Superior temporal gyrus (tissue), 1 donor: ENCODE data around the gene PNLDC1.
"Not testable (repeated sequence)": the region's sequence is repeated elsewhere in the genome, so short reads cannot be mapped to it uniquely, and the experiment has no call there.

Experiments
- DNase-seq: peaks from one replicate; pipeline ENCODE4 v3.0.0-alpha.2; 2016; ENCODE audit errors: extremely low spot score

PNLDC1 gene

DNA sequence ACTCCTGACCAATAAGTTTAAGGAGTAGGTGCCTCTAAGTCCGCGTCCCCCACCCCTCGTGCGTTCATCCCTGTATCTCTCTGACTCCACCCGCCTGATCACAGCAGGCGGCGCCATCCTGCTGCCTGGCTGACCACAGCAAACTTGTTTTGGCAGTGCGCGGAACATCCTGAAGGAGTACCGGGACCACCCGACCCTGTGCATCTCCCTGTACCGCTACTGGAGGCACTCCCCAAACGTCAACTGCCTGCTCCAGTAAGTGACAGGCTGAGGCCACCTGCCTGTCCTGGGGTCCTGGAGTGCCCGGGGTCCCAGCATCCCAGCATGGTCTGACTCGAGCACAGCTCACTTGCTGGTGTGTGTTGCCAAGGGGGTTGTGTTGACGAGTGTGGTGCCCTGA lies 19.0 kb downstream of the PNLDC1 start:
- DNase-seq = no peak

DNA sequence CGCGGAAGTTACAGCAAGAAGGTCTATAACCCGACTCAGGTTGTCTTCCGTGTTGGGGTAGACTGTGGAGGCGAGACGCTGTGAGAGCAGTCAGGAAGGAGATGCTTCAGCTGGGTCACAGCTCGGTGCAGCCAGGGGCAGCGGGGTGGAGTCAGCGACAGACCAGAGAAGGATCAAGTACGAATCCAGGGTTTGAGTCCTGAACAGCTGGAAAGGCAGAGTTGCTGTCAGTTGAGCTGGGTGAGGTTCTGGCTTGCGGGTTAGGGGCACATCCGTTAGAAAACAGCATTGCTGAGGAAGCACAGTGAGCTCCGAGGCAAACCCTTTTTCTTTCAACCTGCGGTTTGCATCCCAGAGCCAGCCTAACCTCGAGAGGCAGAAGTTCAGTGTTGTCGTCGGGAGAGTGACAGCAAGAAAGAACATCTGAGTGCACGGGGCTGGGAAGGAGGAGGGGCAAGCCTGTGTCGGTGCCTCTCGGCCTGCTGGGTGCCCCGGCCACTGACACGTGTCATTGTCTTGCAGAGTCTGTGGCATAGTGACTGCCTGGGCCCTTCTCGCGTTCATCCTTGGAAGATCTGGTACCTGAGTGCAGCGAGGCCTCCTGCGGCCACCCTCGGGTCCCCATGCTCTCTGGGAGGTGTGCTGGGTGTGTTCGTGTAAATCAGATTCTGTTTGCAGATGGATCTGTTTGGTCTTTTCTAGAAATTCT lies 20.0 kb downstream of the PNLDC1 start:
- DNase-seq = no peak

DNA sequence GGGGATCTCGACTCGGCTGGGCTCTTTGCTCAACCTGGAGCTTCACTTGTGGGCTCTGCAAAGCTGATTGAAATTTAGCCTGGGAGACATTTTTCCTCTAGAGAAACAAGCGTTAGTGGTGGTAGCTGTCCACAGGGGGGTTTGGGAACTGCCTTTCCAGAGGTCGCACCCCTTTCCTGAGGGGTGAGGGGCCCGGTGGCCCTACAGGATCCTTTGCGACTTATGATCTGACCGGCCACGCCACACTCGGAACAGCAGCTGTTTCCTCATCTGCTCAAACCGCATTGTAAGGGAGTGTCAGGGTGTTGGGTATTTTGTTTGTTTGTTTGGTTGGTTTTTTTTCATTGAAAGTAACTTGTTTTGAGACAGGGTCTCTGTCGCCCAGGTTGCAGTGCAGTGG lies 21.0 kb downstream of the PNLDC1 start:
- DNase-seq = no peak

DNA sequence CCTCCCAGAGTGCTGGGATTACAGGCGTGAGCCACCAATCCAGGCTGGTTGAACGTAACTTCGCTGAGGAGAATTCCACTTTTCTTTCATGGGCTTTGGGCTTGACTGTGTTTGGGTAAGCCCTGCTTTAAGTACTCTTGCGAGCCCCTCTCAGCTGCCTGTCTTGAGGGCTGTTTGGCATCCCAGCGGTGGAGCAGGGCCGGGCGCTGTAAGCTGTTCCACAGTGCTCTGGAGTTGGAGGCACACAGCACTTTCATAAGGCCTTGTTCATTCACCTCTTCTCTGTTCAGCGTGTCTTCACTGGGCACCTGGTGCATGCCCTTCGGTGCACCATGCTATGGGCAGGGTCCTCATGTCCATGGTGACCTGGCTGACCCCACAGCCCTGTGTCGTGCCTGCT lies 21.6 kb downstream of the PNLDC1 start:
- DNase-seq = no peak

DNA sequence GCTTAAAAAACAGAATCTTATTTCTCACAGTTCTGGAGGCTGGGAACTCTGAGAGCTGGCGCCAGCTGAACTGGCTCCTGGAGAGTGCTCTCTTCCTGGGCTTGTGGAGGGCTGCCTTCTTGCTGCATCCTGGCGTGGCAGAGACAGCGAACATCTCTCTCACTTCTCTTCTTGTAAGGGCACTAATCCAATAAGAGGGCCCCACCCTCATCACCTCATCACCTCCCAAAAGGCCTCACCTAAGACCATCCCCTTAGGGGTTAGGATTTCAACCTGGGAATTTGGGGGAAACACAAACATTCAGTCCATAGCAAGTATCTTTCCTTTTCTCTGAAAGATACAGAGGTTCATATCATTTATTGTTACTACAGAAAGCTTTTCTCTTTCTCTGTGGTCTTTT lies 23.9 kb downstream of the PNLDC1 start:
- no peak for DNase-seq

DNA sequence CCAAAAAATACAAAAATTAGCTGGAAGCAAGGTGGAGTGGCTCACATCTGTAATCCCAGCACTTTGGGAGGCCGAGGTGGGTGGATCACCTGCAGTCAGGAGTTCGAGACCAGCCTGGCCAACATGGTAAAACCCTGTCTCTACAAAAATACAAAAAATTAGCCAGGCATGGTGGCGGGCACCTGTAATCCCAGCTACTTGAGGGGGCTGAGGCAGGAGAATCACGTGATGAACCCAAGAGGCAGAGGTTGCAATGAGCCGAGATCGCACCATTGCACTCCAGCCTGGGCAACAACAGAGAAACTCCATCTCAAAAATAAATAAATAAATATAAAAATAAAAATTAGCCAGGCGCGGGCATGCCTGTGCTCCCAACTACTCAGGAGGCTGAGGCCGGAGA lies 24.6 kb downstream of the PNLDC1 start:
- not testable (repeated sequence) for DNase-seq

DNA sequence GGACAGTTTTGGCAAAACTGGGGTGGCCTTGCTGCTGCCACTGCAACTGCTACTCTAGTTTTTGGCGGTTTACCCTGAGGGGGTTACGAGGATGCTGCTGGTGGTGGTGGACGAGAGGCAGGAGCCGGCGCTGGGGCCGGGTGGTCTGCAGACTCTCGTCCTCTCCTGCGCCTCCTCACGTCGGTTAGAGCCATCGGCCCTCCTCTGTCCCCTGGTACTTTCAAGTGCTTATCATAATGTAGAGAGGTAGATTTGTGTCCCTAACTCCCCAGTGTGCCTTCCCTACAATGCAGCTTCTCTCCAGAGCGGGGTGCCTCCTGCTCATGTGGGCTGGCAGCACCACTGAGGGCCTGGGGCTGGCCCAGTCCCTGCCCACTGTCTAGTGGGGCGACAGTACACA lies 25.9 kb downstream of the PNLDC1 start:
- DNase-seq = no peak

DNA sequence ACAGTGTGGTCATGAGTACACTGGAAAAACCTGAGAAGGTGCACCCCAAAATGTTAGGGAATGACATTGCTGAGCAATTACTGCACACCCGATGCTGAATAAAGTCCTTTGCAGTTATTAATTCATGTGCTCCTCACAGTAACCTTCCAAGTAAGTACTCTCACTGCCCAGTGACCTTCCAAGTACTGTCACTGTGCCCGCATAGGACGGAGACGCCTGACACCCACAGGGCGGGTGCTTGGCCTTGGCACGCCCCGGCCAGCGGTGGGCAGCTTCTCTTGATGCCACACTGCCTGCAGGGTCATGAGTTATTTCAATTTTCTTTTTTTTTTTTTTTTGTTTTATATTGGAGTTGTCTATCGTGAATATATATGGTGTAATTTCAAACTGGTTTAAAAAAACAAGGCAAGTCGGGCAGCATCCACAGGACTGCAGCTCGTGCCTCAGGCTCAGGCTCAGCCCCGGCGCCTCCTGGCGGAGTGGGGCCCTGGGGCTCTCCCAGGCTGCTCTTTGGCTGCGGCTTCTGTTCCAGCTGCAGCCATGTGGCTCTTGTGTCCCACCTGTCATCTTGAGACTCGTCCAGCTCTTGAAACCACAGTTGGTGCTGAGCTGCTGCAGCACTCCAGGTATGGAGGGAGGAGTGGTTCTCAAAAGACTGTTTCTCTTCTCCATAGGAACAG lies 27.0 kb downstream of the PNLDC1 start:
- no peak for DNase-seq

DNA sequence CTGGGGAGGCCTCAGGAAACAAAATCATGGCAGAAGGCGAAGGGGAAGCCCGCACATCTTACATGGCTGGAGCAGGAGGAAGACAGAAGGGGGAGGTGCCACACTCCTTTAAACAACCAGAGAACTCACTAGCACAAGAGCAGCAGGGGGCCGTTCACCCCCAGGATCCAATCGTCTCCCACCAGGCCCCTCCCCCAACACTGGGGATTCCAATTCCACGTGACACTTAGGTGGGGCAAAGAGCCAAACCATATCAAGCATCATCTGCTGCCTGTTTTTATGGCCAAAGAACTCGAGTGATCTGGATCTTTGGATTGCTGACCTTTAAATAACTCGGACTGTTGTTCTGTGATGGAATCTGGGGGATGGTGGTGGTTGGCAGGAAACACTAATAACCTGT lies 28.0 kb downstream of the PNLDC1 start:
- no peak for DNase-seq

DNA sequence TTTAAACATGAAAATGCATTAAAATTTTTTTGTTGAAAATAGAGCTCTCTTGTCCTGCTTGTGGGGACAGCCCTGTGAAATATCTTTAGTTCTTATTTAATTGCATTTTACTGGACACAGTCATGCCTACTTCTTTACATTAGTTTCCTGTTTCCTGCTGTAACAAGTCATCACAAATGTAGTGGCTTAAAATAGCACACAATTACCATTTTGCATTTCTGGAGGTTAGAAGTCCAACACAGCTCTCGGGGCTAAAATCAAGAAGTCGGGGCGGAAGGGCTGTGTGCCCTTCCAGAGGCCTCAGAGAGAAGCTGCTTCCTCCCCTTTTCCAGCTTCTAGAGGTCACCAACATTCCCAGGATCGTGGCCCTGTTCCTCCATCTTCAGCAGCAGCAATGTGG lies 29.4 kb downstream of the PNLDC1 start:
- DNase-seq = no peak

DNA sequence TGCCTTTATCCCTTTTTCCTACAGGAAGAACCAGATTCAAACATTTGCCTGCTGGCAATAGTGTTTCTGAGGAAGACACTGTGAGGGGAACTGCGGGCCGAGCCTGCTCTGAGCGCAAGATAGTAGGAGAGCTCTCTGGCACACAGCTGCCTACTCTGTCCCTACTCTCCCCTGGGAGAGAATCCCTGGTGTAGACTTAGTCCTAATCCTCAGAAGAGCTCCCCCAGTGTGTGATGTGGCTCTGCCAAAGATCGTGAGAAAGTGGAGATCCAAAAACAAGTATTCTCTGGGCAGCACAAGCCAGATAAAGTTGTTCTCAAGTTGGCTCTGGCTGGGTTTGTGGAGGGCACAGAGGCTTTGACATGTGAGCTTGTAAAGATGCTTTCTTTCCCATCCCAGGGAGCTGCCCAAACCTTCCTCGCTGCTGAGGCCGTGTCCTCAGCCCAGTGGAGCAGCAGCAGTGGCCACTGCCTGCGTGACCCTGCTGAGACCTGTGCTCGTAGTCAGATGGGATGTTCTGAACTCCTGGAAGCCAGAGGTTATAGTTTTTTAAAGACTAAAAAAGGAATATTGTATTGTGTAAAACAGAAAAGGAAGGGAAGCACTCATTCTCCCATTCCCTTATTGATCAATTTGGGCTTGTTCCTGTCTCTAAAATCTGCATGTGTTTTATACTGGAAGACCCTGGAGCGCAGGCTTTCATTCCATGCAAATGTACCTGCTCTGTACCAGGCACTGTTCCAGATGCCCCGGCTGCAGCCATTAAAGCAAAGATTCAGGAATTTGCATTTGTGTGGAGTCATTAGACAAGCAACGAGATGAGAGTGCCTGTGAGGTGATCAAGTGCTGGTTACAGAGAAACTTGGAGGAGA lies 30.7 kb downstream of the PNLDC1 start:
- no peak for DNase-seq

DNA sequence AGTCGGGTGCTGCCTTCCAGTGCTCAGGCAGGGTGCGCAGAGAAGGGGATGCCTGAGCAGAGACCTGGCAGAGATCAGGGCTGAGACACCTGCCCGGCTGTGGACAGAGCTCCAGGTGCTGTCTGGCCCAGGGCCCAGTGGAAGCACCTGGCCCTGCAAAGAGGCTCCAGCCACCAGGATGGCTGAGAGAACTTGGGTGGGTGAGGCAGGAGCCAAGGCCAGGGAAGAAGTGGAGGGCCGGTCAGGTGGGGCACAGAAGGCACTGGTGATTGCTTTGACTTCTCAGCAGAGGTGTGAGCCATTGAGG lies 31.2 kb downstream of the PNLDC1 start:
- no peak for DNase-seq

DNA sequence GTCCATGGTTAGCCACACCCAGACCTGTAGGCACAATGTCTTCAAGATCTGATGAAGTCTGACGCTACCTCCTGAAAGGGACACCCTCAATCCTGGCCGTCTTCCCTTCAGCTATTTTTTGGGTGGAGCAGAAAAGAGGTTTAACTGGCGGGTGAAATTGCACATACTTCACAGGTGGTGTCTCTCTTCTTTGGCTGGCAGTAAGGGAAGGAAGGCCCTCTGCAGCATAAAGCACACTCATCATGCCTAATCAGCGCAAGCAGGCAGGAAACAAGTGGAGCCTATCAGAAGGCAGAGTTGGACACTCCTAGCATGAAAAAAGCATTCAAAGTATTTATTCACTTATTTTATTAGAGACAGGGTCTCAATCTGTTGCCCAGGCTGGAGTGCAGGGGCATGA lies 32.9 kb downstream of the PNLDC1 start:
- DNase-seq = no peak

DNA sequence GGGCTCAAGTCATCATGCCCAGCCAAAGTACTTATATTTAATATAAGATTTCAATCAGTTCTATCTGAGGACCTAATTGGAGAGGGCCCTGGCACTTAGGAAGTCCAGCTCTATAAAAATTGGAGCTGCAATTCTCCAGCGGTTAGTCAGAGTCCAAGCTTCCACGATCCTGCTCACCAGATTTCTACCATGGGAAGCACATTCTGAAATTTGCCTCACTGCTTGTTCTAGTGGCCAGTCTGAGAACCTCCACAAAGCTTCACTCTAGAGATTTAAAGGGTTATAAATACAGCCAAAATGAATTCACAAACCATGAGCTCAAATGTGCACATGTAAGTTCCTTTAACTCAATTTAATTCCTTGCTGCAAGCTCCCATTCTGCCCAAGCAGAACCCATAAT lies 33.5 kb downstream of the PNLDC1 start:
- DNase-seq = no peak

DNA sequence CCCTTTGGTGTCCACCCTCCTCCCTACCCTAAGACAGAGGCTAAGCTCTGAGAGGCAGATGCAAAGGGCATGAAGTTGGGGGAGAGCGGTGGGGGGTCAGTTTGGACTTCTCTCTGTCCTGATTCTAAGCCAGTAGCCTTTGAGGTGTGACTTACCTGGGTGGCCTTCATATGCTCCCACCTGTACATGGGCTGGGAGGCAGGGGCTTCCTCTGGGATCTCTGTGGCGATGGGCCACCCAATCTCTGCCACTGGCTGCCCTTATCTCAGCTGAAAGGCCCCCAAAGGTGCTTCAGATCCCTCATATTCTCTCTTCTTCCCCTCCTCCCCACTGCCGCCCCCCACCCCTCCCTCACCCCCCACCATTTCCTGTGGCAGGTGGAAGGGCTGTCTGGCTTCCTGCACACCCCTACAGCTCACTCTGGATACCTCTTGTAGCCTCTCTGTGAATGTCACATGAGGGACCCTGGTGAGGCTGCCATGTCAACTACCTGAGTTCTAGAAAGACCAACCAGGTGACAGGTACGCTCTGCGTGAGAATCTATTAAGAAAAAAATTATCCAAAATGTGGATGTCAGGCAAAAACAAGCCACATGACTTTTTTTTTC lies 34.0 kb downstream of the PNLDC1 start:
- no peak for DNase-seq

DNA sequence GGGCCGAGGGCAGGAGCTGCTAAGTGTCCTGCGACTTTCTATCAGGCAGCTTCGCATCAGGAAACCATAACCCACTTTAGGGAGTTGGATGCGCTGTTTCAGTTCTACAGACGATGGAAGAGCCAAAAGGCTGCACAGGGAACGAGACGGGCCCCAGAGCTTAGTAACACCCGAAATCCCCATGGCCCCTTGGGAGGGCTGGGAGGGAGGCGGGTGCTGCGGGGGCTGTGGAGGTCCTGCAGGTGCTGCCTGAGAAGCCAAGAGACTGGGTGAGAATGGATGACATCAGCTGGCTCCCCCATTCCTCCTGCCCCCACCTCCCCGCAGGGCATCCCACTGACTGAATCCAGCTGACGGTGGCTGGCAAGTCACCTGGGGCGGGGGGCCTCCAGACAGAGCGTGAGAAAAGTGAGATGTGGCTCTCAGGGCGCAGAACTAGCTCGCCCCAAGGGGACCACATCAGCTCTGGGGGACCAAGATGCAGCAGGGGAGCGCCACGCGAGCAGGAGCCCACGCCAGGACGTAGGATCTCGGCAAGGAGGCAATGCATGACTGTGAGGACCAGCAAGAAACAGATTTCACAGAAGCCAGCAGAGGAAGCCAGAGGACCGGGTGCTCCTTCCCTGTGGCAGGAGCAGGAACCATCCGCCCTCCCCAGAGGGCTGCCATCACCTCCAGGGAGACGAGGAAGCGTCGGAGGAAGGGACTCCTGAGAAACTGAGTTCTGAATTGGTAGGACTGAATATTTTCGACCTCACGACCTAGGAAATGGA lies 36.8 kb downstream of the PNLDC1 start:
- DNase-seq = no peak

DNA sequence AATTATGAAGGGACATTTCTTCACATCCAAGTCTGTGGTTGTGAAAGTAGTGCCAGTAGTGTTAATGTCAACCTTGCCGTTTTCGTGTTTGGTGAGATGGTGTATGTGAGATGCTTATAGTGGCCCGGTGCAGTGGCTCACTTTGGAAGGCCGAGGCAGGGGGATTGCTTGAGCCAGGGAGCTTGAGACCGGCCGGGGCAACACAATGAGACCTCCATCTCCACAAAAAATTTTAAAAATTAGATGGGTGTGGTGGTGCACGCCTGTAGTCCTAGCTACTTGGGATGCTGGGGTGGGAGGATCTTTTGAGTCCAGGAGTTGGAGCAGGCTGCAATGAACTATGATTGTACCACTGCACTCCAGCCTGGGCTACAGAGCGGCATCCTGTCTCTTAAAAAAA lies 37.4 kb downstream of the PNLDC1 start:
- no peak for DNase-seq

DNA sequence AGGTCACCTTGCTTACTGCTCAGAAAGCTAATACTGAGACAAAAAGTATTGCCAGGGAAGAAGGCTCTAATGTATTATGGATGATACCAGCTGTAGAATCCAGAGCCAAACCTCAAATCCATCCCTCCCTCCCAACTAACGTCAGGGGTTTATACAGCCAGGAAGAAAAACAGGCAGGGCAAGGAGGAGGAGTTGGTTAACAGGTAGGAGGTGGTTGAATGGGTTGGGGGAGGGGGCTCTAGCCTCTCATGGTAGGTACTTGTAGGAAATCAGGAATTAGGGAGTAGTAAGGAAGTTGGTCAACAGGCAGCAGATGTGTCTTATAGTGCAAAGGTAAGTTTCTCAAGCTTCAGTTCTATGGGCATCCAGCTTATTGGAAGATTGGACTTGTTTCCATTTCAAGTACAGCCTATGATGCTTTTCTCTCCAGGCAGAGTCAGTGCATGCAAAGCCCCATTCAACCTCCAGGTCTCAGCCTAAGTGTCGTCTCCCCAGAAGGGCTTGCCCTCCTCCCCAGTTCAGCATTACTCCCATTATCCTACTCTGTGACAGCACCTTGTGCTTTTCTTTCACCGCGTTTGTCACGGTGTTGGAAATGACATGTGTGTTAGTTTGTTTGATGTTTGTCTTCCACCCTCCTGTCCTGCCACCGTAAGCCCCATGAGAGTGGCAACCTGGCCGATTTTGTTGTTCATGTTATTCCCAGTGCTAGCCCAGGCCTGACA lies 38.1 kb downstream of the PNLDC1 start:
- no peak for DNase-seq

DNA sequence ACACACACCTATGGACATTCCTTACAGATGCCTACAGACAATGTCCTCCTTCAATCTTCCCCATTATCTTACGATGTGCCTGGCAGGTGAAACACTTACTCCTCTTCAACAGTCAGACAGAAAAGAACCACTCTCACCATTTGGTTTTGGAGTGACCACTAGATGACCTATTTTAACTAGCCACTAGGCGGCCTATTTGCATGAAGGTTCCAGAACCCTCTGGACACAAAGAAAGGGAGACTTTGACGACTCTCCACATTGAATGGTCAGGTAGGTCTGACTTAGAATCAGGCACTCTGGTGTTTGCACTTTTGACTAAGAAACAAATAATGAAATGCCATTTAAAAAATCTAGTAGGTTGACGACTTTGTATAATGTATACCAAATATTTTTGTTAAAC lies 42.0 kb downstream of the PNLDC1 start:
- DNase-seq = no peak

DNA sequence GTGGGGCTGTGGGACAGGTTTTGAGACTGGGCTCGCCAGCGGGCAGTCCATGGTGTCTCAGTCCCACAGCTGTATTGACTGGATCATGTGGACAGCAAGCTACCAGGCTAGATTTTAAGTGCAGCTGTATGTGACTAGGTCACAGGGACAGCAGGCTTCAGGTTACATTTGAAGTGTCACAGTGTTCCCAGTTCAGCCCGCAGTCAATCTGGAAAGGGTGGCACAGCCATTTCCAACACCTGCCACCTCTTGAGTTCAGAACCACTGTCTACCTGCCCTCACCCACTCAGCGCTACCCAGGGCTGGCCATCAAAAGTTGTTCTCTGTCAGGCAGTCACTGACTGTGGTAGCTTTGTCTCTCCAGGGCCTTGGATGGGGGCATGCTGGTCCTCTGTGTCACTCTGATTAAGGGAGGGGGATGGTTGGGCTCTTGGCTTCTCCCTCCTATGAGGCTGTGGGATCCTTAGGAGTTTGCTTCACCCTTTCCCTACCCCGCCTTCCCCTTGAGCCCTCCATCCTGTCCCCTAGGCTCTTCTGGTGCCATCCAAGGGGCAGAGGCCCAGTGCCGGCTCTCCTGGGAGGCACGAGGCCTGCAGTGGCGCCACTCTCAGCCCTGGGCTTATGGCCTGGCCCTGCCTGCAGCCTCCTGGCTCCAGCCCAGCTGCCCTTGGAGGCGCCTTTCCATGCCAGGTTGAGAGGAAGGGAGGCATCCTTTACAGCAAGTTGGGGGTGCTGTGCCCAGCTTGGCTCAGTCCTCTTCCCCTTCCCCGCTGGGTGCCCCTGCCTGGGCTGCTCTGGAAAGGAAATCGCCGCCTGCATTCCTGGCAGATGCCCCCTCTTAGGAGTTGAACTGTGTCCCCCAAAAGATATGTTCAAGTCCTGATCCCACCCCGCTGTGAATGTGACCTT lies 44.9 kb downstream of the PNLDC1 start:
- DNase-seq = no peak
